ENCODE data around the gene RADIL. TPM values are rescaled to one million over a fixed set of nuclear protein-coding genes. Genes with fewer than 3 reads are reported as not detected.

Gene RADIL
- total RNA-seq, 1 experiment from 2014 or later: 0.12 TPM

GRCh38 chr7:4785371-4785770, 98.1 kb downstream of the RADIL start:
- Histone ChIP-seq H3K4me1 (no peaks in the 10 kb centered on the region), H3K4me3 (no peak overlapping the region), H3K36me3 (peaks cover 7% of the 10 kb centered on the region; the same call in 1 of the 2 replicates), H3K9me3 (replicated peaks) (no peaks in the 10 kb centered on the region), H3K27me3 (no peaks in the 10 kb centered on the region), H3K27ac (no peak overlapping the region)
- DNase-seq: no peak

GRCh38 chr7:4784799-4785198, 98.7 kb downstream of the RADIL start:
- no peak for DNase-seq

GRCh38 chr7:4783762-4784351, 99.7 kb downstream of the RADIL start:
- no peak overlapping the region for H3K27ac ChIP-seq
- peaks cover 7% of the 10 kb centered on the region; the same call in 1 of the 2 replicates for H3K36me3 ChIP-seq
- no peak overlapping the region for H3K4me3 ChIP-seq
- no peaks in the 10 kb centered on the region for H3K9me3 ChIP-seq (replicated peaks)
- H3K27me3 ChIP-seq: no peaks in the 10 kb centered on the region
- H3K4me1 ChIP-seq: no peaks in the 10 kb centered on the region
- DNase-seq: no peak

More at GRCh38 chr7:4784799-4785198, 98.7 kb downstream of the RADIL start:
- Histone ChIP-seq H3K36me3 (peaks cover 7% of the 10 kb centered on the region; the same call in 1 of the 2 replicates), H3K27me3 (no peaks in the 10 kb centered on the region), H3K9me3 (replicated peaks) (no peaks in the 10 kb centered on the region), H3K4me1 (no peaks in the 10 kb centered on the region), H3K4me3 (no peak overlapping the region), H3K27ac (no peak overlapping the region)

- H3K9me3 ChIP-seq (replicated peaks): no peaks in the 10 kb centered on the region
- DNase-seq: no peak
- peaks cover 7% of the 10 kb centered on the region; the same call in 1 of the 2 replicates for H3K36me3 ChIP-seq
- H3K4me3 ChIP-seq: no peak overlapping the region
- H3K27ac ChIP-seq: no peak overlapping the region
- no peaks in the 10 kb centered on the region for H3K27me3 ChIP-seq
- H3K4me1 ChIP-seq: no peaks in the 10 kb centered on the region
Measured at GRCh38 chr7:4783292-4783652, 100.2 kb downstream of the RADIL start.

- H3K27ac ChIP-seq: no peak overlapping the region
- H3K4me1 ChIP-seq: no peaks in the 10 kb centered on the region
- no peaks in the 10 kb centered on the region for H3K27me3 ChIP-seq
Measured at GRCh38 chr7:4782333-4783291, 100.9 kb downstream of the RADIL start.

GRCh38 chr7:4781366-4782069, 102.0 kb downstream of the RADIL start:
- Histone ChIP-seq H3K27me3 (no peaks in the 10 kb centered on the region), H3K27ac (no peak overlapping the region), H3K36me3 (no peaks in the 10 kb centered on the region; the same call in 1 of the 2 replicates), H3K4me3 (no peak overlapping the region), H3K4me1 (no peaks in the 10 kb centered on the region), H3K9me3 (replicated peaks) (no peaks in the 10 kb centered on the region)
- DNase-seq: no peak

More at GRCh38 chr7:4782333-4783291, 100.9 kb downstream of the RADIL start:
- Histone ChIP-seq H3K4me3 (no peak overlapping the region), H3K36me3 (peaks cover 4% of the 10 kb centered on the region; the same call in 1 of the 2 replicates), H3K9me3 (replicated peaks) (no peaks in the 10 kb centered on the region)
- no peak for DNase-seq

- no peak overlapping the region for H3K27ac ChIP-seq
- DNase-seq: no peak
- H3K27me3 ChIP-seq: no peaks in the 10 kb centered on the region
- H3K4me1 ChIP-seq: peaks cover 6% of the 10 kb centered on the region; the same call in 1 of the 2 replicates
- no peaks in the 10 kb centered on the region for H3K9me3 ChIP-seq (replicated peaks)
- H3K36me3 ChIP-seq: no peaks in the 10 kb centered on the region; the same call in 1 of the 2 replicates
- no peak overlapping the region for H3K4me3 ChIP-seq
Measured at GRCh38 chr7:4779118-4779517, 104.4 kb downstream of the RADIL start.

- H3K27ac ChIP-seq: peak overlapping the region; percentile 75
- H3K4me1 ChIP-seq: peaks cover 6% of the 10 kb centered on the region; the same call in 1 of the 2 replicates
- no peaks in the 10 kb centered on the region for H3K27me3 ChIP-seq
- H3K9me3 ChIP-seq (replicated peaks): no peaks in the 10 kb centered on the region
- H3K4me3 ChIP-seq: peak overlapping the region; percentile 76
- no peaks in the 10 kb centered on the region; the same call in 1 of the 2 replicates for H3K36me3 ChIP-seq
- peak in 1 of 2 experiments; percentile 13 for DNase-seq
Measured at GRCh38 chr7:4775848-4776623, 107.5 kb downstream of the RADIL start.

- H3K9me3 ChIP-seq (replicated peaks): no peaks in the 10 kb centered on the region
- H3K36me3 ChIP-seq: no peaks in the 10 kb centered on the region
- peak within 1 kb of the TSS; percentile 76 for H3K4me3 ChIP-seq
- H3K27ac ChIP-seq: peak within 1 kb of the TSS; percentile 75
- H3K4me1 ChIP-seq: peaks cover 6% of the 10 kb centered on the region; the same call in 1 of the 2 replicates
- DNase-seq: peak; percentile 96 to 97
- H3K27me3 ChIP-seq: no peaks in the 10 kb centered on the region
Measured at GRCh38 chr7:4775250-4775847, 108.2 kb downstream of the RADIL start, which contains the start of gene AP5Z1. AP5Z1 (plus strand) TSS chr7:4775623; CDS start chr7:4775716, 93 bp downstream.

- no peaks in the 10 kb centered on the region for H3K27me3 ChIP-seq
- DNase-seq: no peak
- peak overlapping the region; percentile 75 for H3K27ac ChIP-seq
- no peaks in the 10 kb centered on the region for H3K36me3 ChIP-seq
- H3K4me3 ChIP-seq: peak overlapping the region; percentile 76
- peaks cover 7% of the 10 kb centered on the region; the same call in 1 of the 2 replicates for H3K4me1 ChIP-seq
- no peaks in the 10 kb centered on the region for H3K9me3 ChIP-seq (replicated peaks)
Measured at GRCh38 chr7:4774658-4775249, 108.8 kb downstream of the RADIL start.

GRCh38 chr7:4774007-4774406, 109.5 kb downstream of the RADIL start:
- H3K4me3 ChIP-seq: no peak overlapping the region
- no peaks in the 10 kb centered on the region for H3K27me3 ChIP-seq
- H3K27ac ChIP-seq: no peak overlapping the region
- H3K9me3 ChIP-seq (replicated peaks): no peaks in the 10 kb centered on the region
- peaks cover 14% of the 10 kb centered on the region for H3K4me1 ChIP-seq
- DNase-seq: no peak
- H3K36me3 ChIP-seq: no peaks in the 10 kb centered on the region

GRCh38 chr7:4772306-4772705, 111.2 kb downstream of the RADIL start:
- no peak overlapping the region for H3K4me3 ChIP-seq
- H3K27ac ChIP-seq: no peak overlapping the region
- H3K4me1 ChIP-seq: peaks cover 20% of the 10 kb centered on the region
- H3K36me3 ChIP-seq: no peaks in the 10 kb centered on the region
- DNase-seq: no peak
- H3K9me3 ChIP-seq (replicated peaks): no peaks in the 10 kb centered on the region
- H3K27me3 ChIP-seq: no peaks in the 10 kb centered on the region

- Histone ChIP-seq H3K4me1 (peaks cover 20% of the 10 kb centered on the region), H3K36me3 (no peaks in the 10 kb centered on the region), H3K27me3 (no peaks in the 10 kb centered on the region), H3K4me3 (no peak overlapping the region), H3K9me3 (replicated peaks) (no peaks in the 10 kb centered on the region), H3K27ac (no peak overlapping the region)
- DNase-seq: no peak
Measured at GRCh38 chr7:4771737-4772136, 111.8 kb downstream of the RADIL start.
